HL-60/S4 (cell line): ENCODE data around the gene EVPL.

Experiments used
- in situ Hi-C: fragments of 300-500 bp; cut with MboI; formaldehyde crosslinking; loops from 2 replicates; pipeline ENCODE4 v1.14.3; 2022; ENCODE audit warnings: low sequenced_read_pairs

EVPL gene

GRCh38 chr17:76019833-76020467, 7.2 kb downstream of the EVPL start:
- in situ Hi-C loops, result loop anchor here (10.0 to 25.0 kb wide), 2 partner anchors 258 to 275 kb away; partner anchors contain the start of gene GALK1

GRCh38 chr17:76018801-76019200, 8.3 kb downstream of the EVPL start:
- in situ Hi-C loops, result loop anchor here (10.0 to 25.0 kb wide), 2 partner anchors 256 to 276 kb away; partner anchors contain the start of gene GALK1

GRCh38 chr17:76018340-76018680, 8.8 kb downstream of the EVPL start:
- in situ Hi-C loops, result loop anchor here (10.0 to 25.0 kb wide), 2 partner anchors 256 to 276 kb away; partner anchors contain the start of gene GALK1

GRCh38 chr17:76017481-76018339, 9.4 kb downstream of the EVPL start:
- in situ Hi-C loops, result loop anchor here (10.0 to 25.0 kb wide), 2 partner anchors 255 to 277 kb away; partner anchors contain the start of gene GALK1

GRCh38 chr17:76014925-76015261, 12.2 kb downstream of the EVPL start:
- in situ Hi-C loops, result loop anchor here (10.0 to 25.0 kb wide), 2 partner anchors 253 to 280 kb away; partner anchors contain the start of gene GALK1

- in situ Hi-C loops, result loop anchor here (10.0 to 25.0 kb wide), 2 partner anchors 252 to 280 kb away; partner anchors contain the start of gene GALK1
Observed at GRCh38 chr17:76014100-76014924, 12.8 kb downstream of the EVPL start.

GRCh38 chr17:76013377-76013932, 13.7 kb downstream of the EVPL start:
- in situ Hi-C loops, result loop anchor here (10.0 to 25.0 kb wide), 2 partner anchors 251 to 281 kb away; partner anchors contain the start of gene GALK1

GRCh38 chr17:76011951-76012350, 15.2 kb downstream of the EVPL start:
- in situ Hi-C loops, result loop anchor here (10.0 to 25.0 kb wide), 2 partner anchors 250 to 283 kb away; partner anchors contain the start of gene GALK1

- in situ Hi-C loops, result loop anchor here (5.0 to 25.0 kb wide), 3 partner anchors 103 to 285 kb away; partner anchors contain the start of gene GALK1
Observed at GRCh38 chr17:76009969-76010661, 17.0 kb downstream of the EVPL start.

- in situ Hi-C loops, result loop anchor here (5.0 to 25.0 kb wide), 2 partner anchors 102 to 247 kb away; partner anchors contain the start of gene GALK1
Observed at GRCh38 chr17:76009447-76009846, 17.7 kb downstream of the EVPL start.

GRCh38 chr17:76008630-76009425, 18.3 kb downstream of the EVPL start:
- in situ Hi-C loops, result loop anchor here (5.0 to 25.0 kb wide), 2 partner anchors 102 to 247 kb away; partner anchors contain the start of gene GALK1

GRCh38 chr17:76008208-76008607, 18.9 kb downstream of the EVPL start:
- in situ Hi-C loops, result loop anchor here (5.0 to 25.0 kb wide), 2 partner anchors 101 to 246 kb away; partner anchors contain the start of gene GALK1

- in situ Hi-C loops, result loop anchor here (5.0 to 25.0 kb wide), 2 partner anchors 101 to 246 kb away; partner anchors contain the start of gene GALK1
Observed at GRCh38 chr17:76007850-76008165, 19.3 kb downstream of the EVPL start.

- in situ Hi-C loops, result loop anchor here (5.0 to 25.0 kb wide), 2 partner anchors 100 to 245 kb away; partner anchors contain the start of gene GALK1
Observed at GRCh38 chr17:76007131-76007849, 19.8 kb downstream of the EVPL start.

GRCh38 chr17:76005263-76006149, 21.6 kb downstream of the EVPL start:
- in situ Hi-C loops, result loop anchor here (5.0 to 25.0 kb wide), 2 partner anchors 98 to 243 kb away; partner anchors contain the start of gene GALK1

GRCh38 chr17:76004750-76005262, 22.3 kb downstream of the EVPL start:
- in situ Hi-C loops, result loop anchor here (5.0 to 25.0 kb wide), 2 partner anchors 98 to 243 kb away; partner anchors contain the start of gene GALK1
